ENCODE results near the gene UBAC2. TPM values are rescaled to one million over a fixed set of nuclear protein-coding genes. Genes with fewer than 3 reads are reported as not detected.

The UBAC2 gene
- total and polyA plus RNA-seq, 2 of the 4 experiments (the other 2 are of a cell fraction) = 20.8 to 36.3 TPM

DNA sequence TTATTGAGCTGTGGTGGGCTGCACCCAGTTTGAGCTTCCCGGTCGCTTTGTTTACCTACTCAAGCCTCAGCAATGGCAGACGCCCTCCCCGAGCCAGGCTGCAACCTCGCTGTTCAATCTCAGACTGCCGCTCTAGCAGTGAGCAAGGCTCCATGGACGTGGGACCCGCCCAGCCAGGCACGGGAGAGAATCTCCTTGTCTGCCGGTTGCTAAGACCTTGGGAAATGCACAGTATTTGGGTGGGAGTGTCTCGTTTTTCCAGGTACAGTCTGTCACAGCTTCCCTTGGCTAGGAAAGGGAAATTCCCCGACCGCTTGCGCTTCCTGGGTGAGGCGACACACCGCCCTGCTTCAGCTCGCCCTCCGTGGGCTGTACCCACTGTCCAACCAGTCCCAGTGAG is 27.7 kb upstream of the UBAC2 start:
- no TSS peak for BruUV-seq (replicated peaks)
- no peak overlapping the region for H2AFZ ChIP-seq (replicated peaks; ENCODE audit: low read length, poor library complexity)
- H3K9me1 ChIP-seq (ENCODE audit: insufficient read depth, low read length) = no peaks in the 10 kb centered on the region
- H2BK20ac ChIP-seq (ENCODE audit: low read depth, low read length) = no peak overlapping the region
- WGBS, 2 experiments (ENCODE audit: extremely low coverage in 2 of 2, insufficient read length in 1 of 2) = 74% methylated on average over 4 of the region's 18 CpGs; no CpG with 5 or more reads in 1 of the 2 experiments
- CTCF ChIA-PET = interaction anchor here (1.5 to 1.7 kb wide), 2 partner anchors 93 to 264 kb away, joined by 4 to 5 read pairs; no protein-coding TSS in a partner anchor
- no peak overlapping the region for H3K9ac ChIP-seq (ENCODE audit: low read depth, low read length)
- no peak overlapping the region for H4K8ac ChIP-seq (ENCODE audit: low read depth in 2 of 2, low read length in 2 of 2)
- intact Hi-C loops (cut with micrococcal nuclease) (no loop called here), dilution Hi-C loops (cut with HindIII; ENCODE audit: low sequenced_read_pairs, unreplicated experiment) (no loop called here), in situ Hi-C loops (cut with MboI; ENCODE audit: low sequenced_read_pairs) (no loop called here)
- no peaks in the 10 kb centered on the region for H3K79me1 ChIP-seq (ENCODE audit: low read depth in 1 of 2, low read length in 2 of 2)
- H3K4me3 ChIP-seq (ENCODE audit: insufficient read depth, low read depth, low read length) = no peak overlapping the region
- no peak overlapping the region for H4K91ac ChIP-seq (ENCODE audit: insufficient read depth, low read depth, low read length)
- TF ChIP-seq NFE2L2 (IDR thresholded peaks at IDR 0.05; ENCODE audit: low read depth, low read length) (no peak), RCOR1 (IDR thresholded peaks at IDR 0.05; ENCODE audit: insufficient replicate concordance, low read length) (no peak), MXI1 (IDR thresholded peaks at IDR 0.05; ENCODE audit: borderline replicate concordance, low read depth, low read length) (no peak)
- TF ChIP-seq, protein P1, sequence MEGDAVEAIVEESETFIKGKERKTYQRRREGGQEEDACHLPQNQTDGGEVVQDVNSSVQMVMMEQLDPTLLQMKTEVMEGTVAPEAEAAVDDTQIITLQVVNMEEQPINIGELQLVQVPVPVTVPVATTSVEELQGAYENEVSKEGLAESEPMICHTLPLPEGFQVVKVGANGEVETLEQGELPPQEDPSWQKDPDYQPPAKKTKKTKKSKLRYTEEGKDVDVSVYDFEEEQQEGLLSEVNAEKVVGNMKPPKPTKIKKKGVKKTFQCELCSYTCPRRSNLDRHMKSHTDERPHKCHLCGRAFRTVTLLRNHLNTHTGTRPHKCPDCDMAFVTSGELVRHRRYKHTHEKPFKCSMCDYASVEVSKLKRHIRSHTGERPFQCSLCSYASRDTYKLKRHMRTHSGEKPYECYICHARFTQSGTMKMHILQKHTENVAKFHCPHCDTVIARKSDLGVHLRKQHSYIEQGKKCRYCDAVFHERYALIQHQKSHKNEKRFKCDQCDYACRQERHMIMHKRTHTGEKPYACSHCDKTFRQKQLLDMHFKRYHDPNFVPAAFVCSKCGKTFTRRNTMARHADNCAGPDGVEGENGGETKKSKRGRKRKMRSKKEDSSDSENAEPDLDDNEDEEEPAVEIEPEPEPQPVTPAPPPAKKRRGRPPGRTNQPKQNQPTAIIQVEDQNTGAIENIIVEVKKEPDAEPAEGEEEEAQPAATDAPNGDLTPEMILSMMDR (conservative IDR thresholded peaks at IDR 0.05; ENCODE audit: low read depth, low read length) = no peak
- H3K4me2 ChIP-seq (ENCODE audit: low read depth, low read length) = no peak overlapping the region
- H2AK5ac ChIP-seq (ENCODE audit: low read depth, low read length) = no peak overlapping the region
- H3K23ac ChIP-seq (ENCODE audit: low read depth, low read length) = no peak overlapping the region
- H4K20me1 ChIP-seq (ENCODE audit: insufficient read depth, low read length) = peaks cover 3% of the 10 kb centered on the region; the same call in 1 of the 2 replicates
- H2AK9ac ChIP-seq (replicated peaks; ENCODE audit: low read depth, low read length, poor library complexity) = no peak overlapping the region
- no peaks in the 10 kb centered on the region for H3K9me3 ChIP-seq (ENCODE audit: control insufficient read depth, insufficient read depth, low read length)
- H3K56ac ChIP-seq (ENCODE audit: extremely low read depth, insufficient read depth, low read length) = no peak overlapping the region
- H3K14ac ChIP-seq (replicated peaks; ENCODE audit: low read depth, low read length) = no peak overlapping the region
- no peak overlapping the region for H3K4ac ChIP-seq (ENCODE audit: low read depth, low read length)
- H4K5ac ChIP-seq (ENCODE audit: low read depth, low read length) = no peak overlapping the region
- no peak for DNase-seq
- H3K36me3 ChIP-seq (ENCODE audit: control insufficient read depth, insufficient read depth, low read length) = no peaks in the 10 kb centered on the region
- H3K27me3 ChIP-seq (ENCODE audit: control insufficient read depth, insufficient read depth, low read length) = peaks cover 14% of the 10 kb centered on the region
- H3K18ac ChIP-seq (ENCODE audit: low read depth, low read length) = no peak overlapping the region
- no peak overlapping the region for H2BK5ac ChIP-seq (ENCODE audit: low read depth, low read length, poor library complexity, severe bottlenecking)
- no peak overlapping the region for H2BK15ac ChIP-seq (ENCODE audit: low read depth, low read length)
- POLR2A ChIA-PET (ENCODE audit: unreplicated experiment) = no interaction called here
- ATAC-seq (ENCODE audit: low read depth) = no peak
- H3K27ac ChIP-seq (ENCODE audit: insufficient read depth, low read length) = no peak overlapping the region
- H2BK120ac ChIP-seq (ENCODE audit: low read depth, low read length) = no peak overlapping the region
- no peaks in the 10 kb centered on the region for H3K4me1 ChIP-seq (ENCODE audit: control insufficient read depth, insufficient read depth, low read length)

All from IMR-90 (cell line).